ENCODE measurements around the gene GSK3B.

DNA sequence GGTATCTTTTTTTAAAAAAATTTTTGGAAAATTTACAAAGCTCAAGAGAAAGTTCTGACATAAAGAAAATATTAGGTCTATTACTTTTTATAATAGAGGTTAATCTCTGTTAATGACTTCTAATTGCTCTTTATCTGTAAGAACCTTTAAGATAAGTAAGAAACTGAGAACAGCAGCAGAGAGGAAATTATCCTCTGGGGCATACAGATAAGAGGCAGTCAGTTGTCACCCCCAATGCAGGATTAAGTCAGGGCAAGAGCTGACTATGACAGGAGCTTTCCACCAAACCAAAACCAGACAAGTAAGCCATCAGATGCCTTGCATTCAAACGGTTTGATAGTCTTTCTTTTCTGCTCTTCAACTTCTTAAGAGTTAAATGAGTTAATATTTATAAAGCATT is 149.0 kb downstream of the GSK3B start:
- no peak for TF ChIP-seq ZNF70 (CRISPR knock-in tag; IDR thresholded peaks at IDR 0.05)
- TF ChIP-seq, protein P1, sequence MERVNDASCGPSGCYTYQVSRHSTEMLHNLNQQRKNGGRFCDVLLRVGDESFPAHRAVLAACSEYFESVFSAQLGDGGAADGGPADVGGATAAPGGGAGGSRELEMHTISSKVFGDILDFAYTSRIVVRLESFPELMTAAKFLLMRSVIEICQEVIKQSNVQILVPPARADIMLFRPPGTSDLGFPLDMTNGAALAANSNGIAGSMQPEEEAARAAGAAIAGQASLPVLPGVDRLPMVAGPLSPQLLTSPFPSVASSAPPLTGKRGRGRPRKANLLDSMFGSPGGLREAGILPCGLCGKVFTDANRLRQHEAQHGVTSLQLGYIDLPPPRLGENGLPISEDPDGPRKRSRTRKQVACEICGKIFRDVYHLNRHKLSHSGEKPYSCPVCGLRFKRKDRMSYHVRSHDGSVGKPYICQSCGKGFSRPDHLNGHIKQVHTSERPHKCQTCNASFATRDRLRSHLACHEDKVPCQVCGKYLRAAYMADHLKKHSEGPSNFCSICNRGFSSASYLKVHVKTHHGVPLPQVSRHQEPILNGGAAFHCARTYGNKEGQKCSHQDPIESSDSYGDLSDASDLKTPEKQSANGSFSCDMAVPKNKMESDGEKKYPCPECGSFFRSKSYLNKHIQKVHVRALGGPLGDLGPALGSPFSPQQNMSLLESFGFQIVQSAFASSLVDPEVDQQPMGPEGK (CRISPR knock-in tag; IDR thresholded peaks at IDR 0.05; ENCODE audit: borderline replicate concordance), result no peak
